KOPT-K1 (cell line): ENCODE measurements around the gene LRP5.
"Not testable (repeated sequence)": the region's sequence is repeated elsewhere in the genome, so short reads cannot be mapped to it uniquely, and the experiment has no call there.

ENCODE experiments used
- H3K27ac ChIP-seq: fragments of 200-600 bp; sonication (generic); 2 replicates; pipeline ENCODE4 v1.5.1; 2016; ENCODE audit warnings: antibody characterized with exemption, mild to moderate bottlenecking, low read depth, low read length; ENCODE audit not compliant: poor library complexity, severe bottlenecking
- H3K36me3 ChIP-seq: fragments of 200-600 bp; sonication (generic); 2 replicates; pipeline ENCODE4 v1.5.1; 2017; ENCODE audit warnings: antibody characterized with exemption, mild to moderate bottlenecking, low read length, moderate library complexity; ENCODE audit not compliant: insufficient read depth
- H3K9me3 ChIP-seq: fragments of 200-600 bp; sonication (generic); 2 replicates; pipeline ENCODE4 v1.5.1; 2017; ENCODE audit warnings: antibody characterized with exemption, low read length, mild to moderate bottlenecking; ENCODE audit not compliant: insufficient read depth, poor library complexity, severe bottlenecking

The LRP5 gene

DNA sequence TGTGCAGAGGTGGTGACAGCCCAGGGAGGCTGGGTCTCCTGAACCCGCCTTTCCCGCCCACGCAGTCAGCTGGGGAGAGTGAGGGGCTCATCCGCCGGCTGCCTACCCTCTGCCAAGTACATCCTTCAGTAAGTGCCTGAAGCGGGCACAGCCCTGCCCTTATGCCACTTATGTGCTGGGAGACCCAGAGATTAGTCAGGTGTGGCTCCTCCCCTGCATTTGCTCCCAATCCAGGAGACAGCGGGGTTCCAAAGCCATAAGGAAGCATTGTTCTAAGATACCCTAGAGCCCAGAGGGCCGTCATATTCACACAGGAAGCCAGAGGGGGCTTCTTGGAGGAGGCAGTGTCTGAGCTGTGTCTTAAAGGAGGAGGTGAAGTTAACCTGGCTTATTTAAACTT is 142.4 kb downstream of the LRP5 start:
- Histone ChIP-seq H3K36me3 (no peaks in the 10 kb centered on the region), H3K9me3 (no peaks in the 10 kb centered on the region), H3K27ac (no peak overlapping the region)

DNA sequence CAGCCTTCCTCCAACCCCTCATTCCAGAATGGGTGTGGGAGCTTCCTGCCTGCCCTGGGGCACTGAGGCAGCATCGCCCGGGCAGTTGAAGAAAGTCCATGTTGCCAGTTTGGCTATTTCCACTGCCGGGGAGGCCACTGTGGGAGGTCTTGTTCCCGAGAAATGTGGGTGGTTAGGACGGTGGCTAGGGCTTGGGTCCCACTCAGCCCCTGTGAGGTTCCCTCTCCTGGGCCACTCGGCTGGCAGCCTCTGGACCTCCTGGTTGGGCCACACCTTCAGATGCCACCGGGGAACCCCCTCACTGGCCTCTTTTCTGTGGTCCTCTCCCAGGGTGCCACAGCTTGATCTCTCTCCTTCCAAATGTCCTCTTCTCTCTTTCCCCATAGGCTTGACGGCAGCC is 143.1 kb downstream of the LRP5 start:
- Histone ChIP-seq H3K36me3 (no peaks in the 10 kb centered on the region), H3K9me3 (no peaks in the 10 kb centered on the region), H3K27ac (no peak overlapping the region)

DNA sequence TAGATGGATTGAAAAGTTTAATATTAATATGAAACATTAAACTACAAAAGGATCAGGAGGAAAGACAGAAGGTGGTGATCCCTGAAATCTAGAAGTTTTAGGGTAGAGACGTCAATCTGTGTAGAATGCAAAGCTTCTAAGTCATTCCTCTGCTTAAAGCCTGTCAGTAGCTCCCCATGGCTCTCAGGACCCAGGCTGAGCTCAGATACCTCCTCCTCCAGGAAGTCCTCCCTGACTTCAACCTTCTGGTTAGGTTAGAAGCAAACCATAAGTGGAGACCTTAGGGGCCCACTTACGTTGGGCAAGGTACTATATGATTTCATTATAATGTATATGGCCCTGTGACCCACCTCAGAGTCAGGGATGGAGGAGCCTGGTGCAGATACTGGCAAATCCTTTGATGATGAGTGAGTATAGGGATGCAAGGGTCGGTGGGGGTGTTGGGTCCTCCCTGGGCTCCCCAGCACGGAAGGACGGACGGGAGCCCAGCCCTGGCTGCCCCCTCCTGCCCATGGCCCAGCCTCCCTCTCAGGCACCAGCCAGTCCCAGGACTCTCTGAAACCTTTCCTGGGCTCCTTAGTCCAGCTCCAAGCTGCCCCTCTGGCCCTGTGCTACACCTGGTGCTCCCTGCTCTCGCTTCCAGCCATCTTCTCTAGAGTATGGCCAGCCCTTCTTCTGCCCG is 145.0 kb downstream of the LRP5 start:
- Histone ChIP-seq H3K27ac (no peak overlapping the region), H3K36me3 (no peaks in the 10 kb centered on the region), H3K9me3 (no peaks in the 10 kb centered on the region)

GRCh38 chr11:68457898-68458249 is 145.5 kb downstream of the LRP5 start:
- H3K27ac ChIP-seq: no peak overlapping the region
- H3K36me3 ChIP-seq: no peaks in the 10 kb centered on the region
- H3K9me3 ChIP-seq: no peaks in the 10 kb centered on the region

GRCh38 chr11:68458340-68458739 is 145.9 kb downstream of the LRP5 start:
- not testable (repeated sequence) for H3K27ac ChIP-seq, H3K36me3 ChIP-seq, H3K9me3 ChIP-seq

DNA sequence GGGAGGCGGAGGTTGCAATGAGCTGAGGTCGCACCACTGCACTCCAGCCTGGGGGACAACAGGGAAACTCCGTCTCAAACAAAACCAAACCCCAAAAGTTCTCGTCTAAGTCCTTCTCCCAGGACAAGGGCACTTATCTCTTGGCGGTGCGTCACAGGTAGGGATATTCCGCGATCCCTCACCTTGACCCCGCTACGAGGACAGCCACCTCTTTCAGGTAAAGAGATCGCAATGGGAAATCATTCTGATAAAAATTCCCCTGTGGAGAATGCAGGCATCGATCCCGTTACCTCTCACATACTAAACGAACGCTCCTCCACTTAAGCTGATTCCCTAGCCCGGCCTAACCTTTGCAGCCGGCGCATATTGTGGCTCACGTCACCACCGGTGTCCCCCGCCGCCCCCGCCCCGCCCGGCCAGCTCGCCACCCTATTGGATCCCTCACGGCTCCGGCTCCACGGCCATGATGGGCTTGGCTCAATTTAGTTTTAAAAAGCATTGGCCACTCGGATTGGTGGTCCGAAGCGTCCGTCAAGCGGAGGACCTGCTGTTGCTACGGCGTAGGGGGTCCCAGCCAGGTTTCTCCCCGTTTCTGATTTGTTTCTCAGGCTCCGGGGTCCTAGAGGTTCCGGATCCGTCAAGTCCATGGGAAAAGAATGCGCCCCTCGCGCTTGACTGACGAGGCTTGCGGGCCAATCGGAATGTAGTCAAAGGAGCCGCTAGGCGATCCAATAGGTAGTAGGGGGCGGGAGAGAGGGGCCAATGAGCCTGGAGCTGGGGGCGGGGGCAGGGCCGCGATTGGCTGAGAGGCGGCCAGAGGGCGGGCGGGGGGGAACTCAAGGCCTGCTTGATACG is 147.7 kb downstream of the LRP5 start:
- Histone ChIP-seq H3K9me3 (no peaks in the 10 kb centered on the region), H3K36me3 (peaks cover 6% of the 10 kb centered on the region; the same call in 1 of the 2 replicates), H3K27ac (peak overlapping the region; percentile 69)

DNA sequence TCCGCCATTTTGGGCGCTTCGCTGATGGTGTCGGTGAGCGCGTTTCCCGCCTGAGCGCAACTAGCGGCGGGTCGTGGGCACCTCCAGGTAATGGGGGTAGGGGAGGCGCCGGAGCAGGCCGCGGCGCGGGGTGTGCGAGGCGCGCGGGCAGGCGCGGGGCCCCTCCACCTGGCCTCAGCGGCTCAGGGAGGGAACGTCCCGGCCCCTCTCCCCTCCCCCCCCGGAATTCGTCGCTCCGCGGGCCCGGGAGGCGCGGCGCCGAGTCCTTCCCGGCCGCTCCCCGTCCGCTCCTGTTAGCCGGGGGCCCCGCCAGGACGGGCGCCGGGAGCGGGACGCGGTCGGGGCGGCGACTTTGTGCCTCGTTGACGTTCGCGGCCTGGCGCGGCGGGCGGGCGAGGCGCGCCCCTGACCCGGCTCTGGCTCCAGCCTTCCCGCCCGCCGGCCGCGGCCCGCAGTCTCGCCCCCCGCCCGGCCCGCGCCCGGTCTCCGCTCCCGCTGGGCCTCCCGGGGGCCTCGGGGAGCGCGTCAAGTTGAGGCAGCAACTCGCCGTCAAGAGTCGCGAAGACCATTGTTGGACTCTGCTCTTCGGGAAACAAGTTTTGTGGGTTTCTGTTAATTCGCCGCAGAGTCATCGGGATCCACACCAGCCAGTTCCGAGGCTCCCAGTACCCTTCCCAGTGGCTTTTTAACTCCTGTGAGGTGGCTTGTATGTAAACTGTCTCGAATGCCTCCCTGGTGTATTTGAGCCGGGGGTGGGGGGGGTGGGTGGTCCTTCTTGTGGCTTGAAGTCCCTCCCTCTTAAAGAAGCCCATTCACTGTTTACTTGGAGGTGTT is 148.6 kb downstream of the LRP5 start, which contains the start of gene PPP6R3:
PPP6R3 (plus strand) TSS at position 12 of the 834 bp plus-strand sequence. CDS start 76,913 bp downstream, outside the sequence.
- H3K27ac ChIP-seq: peak within 1 kb of the TSS; percentile 69
- no peaks in the 10 kb centered on the region for H3K9me3 ChIP-seq
- H3K36me3 ChIP-seq: peaks cover 14% of the 10 kb centered on the region; the same call in 1 of the 2 replicates

DNA sequence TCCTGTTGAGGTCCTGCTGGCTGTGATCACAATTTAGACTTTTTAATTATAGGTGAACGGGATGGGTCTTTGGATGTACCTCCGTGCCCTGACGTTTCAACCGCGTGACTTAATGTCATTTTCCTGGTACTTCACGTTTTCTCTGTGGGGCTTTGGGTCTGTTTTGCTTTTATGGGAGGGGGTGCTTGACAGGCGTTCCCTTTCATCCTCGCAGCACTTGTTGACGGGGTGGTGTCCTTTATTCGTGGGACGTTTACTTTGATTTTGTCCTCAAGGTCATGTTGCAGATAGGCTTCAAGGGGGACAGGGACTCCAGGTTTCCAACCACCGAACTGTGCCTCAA is 149.2 kb downstream of the LRP5 start:
- peaks cover 17% of the 10 kb centered on the region; the same call in 1 of the 2 replicates for H3K36me3 ChIP-seq
- no peaks in the 10 kb centered on the region for H3K9me3 ChIP-seq
- peak overlapping the region; percentile 69 for H3K27ac ChIP-seq

- H3K36me3 ChIP-seq: peaks cover 24% of the 10 kb centered on the region
- H3K9me3 ChIP-seq: no peaks in the 10 kb centered on the region
- no peak overlapping the region for H3K27ac ChIP-seq
These were observed 151.3 kb downstream of the LRP5 start for GRCh38 chr11:68463714-68464113.

GRCh38 chr11:68467201-68467834 is 154.9 kb downstream of the LRP5 start:
- Histone ChIP-seq H3K27ac (no peak overlapping the region), H3K9me3 (no peaks in the 10 kb centered on the region), H3K36me3 (peaks cover 40% of the 10 kb centered on the region)

- peaks cover 48% of the 10 kb centered on the region for H3K36me3 ChIP-seq
- no peaks in the 10 kb centered on the region for H3K9me3 ChIP-seq
- no peak overlapping the region for H3K27ac ChIP-seq
These were observed 155.9 kb downstream of the LRP5 start for GRCh38 chr11:68468217-68468828.

- Histone ChIP-seq H3K36me3 (peaks cover 52% of the 10 kb centered on the region), H3K27ac (no peak overlapping the region), H3K9me3 (no peaks in the 10 kb centered on the region)
These were observed 156.7 kb downstream of the LRP5 start for GRCh38 chr11:68469122-68469521.

DNA sequence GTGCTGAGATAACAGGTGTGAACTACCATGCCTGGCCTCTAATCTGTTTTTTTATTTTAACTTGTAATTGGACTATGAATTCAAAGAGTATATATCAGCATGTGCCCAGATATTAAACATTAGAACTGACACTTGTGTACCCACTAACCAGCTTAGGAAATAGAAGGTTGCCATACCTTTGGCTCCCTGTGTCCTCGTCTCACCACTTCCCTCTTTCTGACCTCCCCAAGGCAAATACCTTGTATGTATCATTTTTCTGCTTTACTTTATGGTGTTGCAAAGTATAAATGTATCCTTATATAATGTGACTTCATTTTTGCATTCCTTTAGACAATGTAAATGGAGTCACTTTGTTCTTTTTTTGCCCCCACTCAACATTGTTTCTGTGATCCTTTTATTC is 157.3 kb downstream of the LRP5 start:
- no peak overlapping the region for H3K27ac ChIP-seq
- peaks cover 55% of the 10 kb centered on the region for H3K36me3 ChIP-seq
- H3K9me3 ChIP-seq: no peaks in the 10 kb centered on the region

DNA sequence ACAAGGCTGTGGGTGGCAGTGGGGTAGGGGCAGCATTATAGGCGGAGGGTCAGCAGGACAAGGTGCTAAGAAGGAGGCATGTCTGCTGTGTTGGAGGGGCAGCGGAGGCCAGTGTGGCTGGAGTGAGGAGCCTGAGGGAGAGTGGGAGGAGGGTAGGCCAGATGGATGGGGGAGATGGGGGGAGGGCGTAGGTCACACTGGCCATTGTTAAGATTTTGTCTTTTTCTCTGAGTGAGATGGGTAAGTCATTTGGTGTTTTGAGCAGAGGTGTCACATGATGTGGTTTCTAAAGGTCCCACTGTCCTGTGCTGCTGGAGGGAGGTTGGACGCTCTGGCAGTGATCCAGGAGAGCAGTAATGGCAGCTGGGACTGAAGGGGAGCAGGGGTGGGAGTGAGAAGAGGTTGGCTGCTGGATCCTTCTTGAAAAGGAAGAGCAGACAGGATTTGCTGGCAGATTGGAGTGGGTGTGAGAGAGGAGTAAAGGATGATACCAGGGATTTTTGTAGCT is 158.0 kb downstream of the LRP5 start:
- no peaks in the 10 kb centered on the region for H3K9me3 ChIP-seq
- peaks cover 50% of the 10 kb centered on the region for H3K36me3 ChIP-seq
- no peak overlapping the region for H3K27ac ChIP-seq
